MM.1S (cell line): Measurements from ENCODE around the gene CH25H.

Experiments
- CTCF ChIP-seq: fragments of 300-600 bp; sonication (generic); IDR thresholded peaks from 2 replicates; pipeline ENCODE4 v1.5.1; 2016; ENCODE audit warnings: antibody characterized with exemption, low read length, mixed read lengths
- EZH2phosphoT487 ChIP-seq: fragments of 300-600 bp; sonication (generic); IDR thresholded peaks from 2 replicates; pipeline ENCODE4 v1.6.1; 2018; ENCODE audit warnings: antibody characterized with exemption, low read length

- TF ChIP-seq CTCF (no peak), EZH2phosphoT487 (no peak)
Observed at GRCh38 chr10:89241486-89242344, 34.6 kb upstream of the CH25H start.
